ENCODE results near the gene PTEN. TPM values are rescaled to one million over a fixed set of nuclear protein-coding genes. Genes with fewer than 3 reads are reported as not detected.

Gene PTEN
- total RNA-seq, 2 donors from 2014 or later, result 36.6 to 54.3 TPM

Other genes with a start within 250 kb of the PTEN start
- 1 to 10 TPM in 1 of 2 donors, under 1 TPM in 1; 0.05 to 1.5 TPM for gene PAPSS2, start 203.7 kb upstream of the PTEN start, total RNA-seq
- 10 to 100 TPM; 35.0 to 51.6 TPM for gene ATAD1, start 45.4 kb upstream of the PTEN start, total RNA-seq
- under 1 TPM; 0.16 to 0.50 TPM for gene KLLN, start 92 bp upstream of the PTEN start, total RNA-seq